HG02970 (cell line): ENCODE measurements around the gene TRMT11.
"Not testable (repeated sequence)": the region's sequence is repeated elsewhere in the genome, so short reads cannot be mapped to it uniquely, and the experiment has no call there.

Experiments used
- ATAC-seq: cut with Tn5 transposase; IDR thresholded peaks from one replicate; pipeline ENCODE4 v1.9.1; 2021; ENCODE audit warnings: mild to moderate bottlenecking, moderate library complexity, moderate number of reproducible peaks; ENCODE audit not compliant: unreplicated experiment, low FRiP score

Gene TRMT11

GRCh38 chr6:125986301-125987025 is at the start of gene TRMT11:
TSS of gene TRMT11 (plus strand) at chr6:125986540. CDS start at chr6:125986551, 11 bp downstream.
- ATAC-seq: peak; percentile 97

- ATAC-seq: no peak
Measured at GRCh38 chr6:125939026-125939425, 47.3 kb upstream of the TRMT11 start.

DNA sequence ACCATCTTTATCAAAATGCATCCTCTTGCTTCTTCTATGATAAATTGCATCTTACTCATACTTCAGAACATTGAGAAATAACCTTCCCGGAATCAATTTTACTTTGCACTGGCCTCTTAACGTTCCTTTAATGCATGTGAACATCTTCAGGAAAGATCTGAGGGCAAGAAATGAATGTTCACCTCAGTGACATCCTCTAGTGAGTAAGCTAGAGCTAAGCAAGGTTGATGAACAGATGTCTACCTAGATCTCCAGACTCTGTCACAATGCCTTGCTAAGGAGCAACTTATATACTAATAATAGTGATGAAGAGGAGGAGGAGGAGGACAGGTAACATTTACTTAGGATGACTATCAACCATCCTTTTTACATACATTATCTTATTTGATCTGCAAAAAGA is 46.5 kb upstream of the TRMT11 start:
- no peak for ATAC-seq

DNA sequence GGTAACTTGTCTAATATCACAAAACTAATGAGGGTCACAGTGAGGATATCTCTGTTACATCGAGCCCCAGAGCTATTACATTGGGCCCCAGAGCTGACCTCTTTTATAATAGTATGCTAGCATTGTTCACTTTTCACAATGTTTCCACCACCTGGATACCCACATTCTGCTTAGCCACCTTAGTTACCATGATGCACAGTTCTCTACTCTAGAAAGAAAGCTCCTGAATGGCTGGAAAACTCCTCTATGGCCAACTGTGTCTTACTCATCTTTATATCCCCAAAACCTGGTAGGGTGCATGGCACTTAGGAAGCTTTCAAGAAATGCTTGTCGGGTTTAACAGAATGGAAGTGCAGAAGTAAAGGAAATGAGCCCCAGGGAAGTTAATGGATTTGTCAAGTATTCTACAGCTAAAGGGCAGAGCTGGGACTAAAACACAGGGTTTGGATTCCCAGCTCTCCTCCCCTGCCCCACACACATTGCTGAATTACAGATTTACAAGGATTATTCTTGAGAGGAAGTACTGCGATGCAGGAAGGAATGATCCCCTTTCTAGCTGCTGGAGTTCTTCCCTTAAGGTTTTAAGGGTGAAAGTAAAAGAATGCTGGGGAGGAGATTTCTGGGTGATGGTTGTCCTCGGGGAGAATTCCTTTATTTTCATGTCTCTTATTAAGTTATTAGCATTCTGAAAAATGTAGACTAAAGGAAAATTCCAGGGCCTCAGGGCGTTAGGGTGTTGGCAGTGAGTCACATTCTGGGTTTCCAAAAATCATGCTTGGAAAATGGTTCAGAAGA is 45.9 kb upstream of the TRMT11 start:
- no peak for ATAC-seq

DNA sequence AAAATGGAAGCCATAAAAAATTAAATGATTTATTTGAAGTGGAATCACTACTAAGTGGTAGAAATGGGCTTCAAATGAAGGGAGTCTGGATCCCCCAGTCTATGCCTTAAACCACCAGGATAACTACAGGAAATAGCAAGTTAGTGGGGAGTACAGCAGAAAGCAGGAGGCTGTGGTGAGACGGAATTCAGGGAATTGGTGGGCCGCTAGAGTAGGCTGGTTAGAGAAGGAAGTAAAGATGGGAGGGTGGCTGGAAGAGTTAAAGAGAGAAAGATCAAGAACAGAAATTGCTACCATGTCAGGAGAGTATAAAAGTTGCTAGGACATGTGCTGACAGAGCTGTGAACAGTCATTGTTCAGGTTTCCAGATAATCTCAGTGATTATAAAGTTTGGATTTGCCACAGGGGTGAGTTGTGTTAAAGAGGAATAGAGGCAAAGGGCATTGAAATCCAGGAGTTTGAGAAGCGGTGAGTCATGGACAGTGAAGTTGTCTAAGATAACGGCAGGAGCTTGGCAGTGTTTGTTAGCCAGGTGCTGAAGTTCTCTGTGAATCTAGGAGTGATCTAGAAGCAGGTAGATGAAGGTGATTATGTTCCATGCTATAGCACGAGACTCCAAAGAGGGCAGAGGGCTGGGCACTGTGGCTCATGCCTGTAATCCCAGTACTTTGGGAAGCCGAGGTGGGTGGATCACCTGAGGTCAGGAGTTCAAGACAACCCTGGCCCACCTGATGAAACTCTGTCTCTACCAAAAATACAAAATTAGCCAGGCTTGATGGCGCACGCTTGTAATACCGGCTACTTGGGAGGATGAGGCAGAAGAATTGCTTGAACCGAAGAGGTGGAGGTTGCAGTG is 43.4 kb upstream of the TRMT11 start:
- no peak for ATAC-seq

- ATAC-seq: no peak
Measured at GRCh38 chr6:125943528-125944433, 42.6 kb upstream of the TRMT11 start.

DNA sequence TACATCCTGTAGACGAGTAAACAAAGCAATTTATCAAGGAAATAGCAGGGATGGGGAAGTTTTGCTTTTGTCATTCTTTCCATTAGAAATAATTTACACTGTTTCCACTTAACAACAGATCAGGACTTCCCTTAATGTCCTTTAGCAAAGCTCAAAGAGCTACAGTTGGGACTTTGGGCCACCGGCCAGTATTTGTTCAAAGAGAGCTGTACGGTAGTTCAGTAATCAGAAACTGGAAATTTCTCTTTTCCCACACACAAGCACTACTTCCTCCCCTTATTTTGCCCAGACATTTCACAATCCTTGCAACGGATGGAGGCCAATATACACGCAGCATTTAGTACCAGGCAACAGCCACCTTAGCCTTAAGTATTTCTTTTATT is 41.9 kb upstream of the TRMT11 start:
- ATAC-seq: no peak

GRCh38 chr6:125944896-125945295 is 41.4 kb upstream of the TRMT11 start:
- ATAC-seq: no peak

DNA sequence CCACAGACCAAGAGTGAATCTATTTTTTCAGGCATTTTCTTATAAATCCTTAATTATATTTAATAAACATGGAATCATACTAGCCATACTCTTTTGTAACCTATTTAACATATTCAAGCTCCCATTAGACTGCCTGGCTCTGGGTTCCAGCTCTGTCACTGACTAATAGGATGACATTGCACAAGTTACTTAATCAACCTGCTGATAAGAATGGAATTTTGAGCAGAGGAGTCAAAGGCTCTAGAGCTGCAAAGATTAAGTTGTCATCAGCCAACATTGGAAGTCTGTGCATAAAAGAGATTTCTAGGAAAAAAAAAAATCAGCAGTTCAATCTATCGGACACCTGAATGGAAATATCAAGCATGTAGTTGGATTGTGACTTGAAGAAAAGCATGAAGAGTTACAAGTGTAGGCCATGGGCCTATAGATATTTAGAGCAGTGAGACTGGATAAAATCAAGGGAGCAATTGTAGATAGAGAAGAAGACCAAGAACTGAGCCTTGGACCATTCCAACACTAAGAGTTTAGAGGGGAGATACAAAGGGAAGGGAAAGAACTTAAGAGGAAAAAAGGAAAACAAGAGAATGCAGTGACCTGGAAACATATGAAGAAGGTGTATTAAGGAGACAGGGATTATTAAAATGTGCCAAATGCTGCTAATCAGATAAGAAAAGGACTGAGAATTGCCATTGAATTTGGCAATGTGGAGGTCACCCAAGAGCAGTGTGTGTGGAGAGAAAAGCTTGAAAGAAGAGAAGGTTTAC is 40.8 kb upstream of the TRMT11 start:
- ATAC-seq: no peak

DNA sequence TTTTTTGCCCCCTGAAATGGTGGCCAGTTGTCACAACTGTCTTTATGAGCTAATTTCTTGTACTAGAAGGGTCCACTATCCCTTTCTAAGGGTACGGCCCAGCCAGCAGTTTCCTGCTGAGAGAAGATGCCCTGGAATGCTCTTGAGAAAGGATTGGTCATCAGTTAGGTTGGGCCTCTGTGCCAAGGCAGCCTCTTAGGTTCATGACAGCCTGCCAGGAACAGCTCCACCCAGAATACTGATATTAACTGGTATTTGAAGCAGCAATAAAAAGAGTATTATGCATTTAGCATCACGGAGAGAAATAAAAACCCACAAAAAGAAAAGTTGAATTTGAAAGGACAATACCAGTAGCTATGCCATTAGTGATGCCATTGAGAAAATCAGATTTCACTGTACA is 38.7 kb upstream of the TRMT11 start:
- ATAC-seq: no peak

DNA sequence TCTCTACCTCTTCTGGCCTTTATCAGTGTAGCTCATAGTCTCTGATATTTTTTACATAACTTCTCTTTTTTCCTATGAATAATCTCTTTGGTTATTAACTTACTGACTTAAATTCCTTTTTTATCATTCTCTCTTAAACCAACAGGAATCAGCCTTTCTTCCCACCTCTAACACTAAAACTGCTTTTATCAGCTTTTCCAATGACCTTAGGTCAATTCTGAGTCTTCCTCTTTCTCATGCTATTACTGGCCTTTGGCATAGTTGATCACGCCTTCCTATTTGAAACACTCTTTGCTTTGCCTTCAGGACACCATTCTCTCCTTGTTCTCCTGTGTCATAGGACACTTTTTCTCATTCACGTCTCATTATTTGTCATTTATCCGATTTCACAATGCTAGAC is 37.9 kb upstream of the TRMT11 start:
- ATAC-seq: no peak

DNA sequence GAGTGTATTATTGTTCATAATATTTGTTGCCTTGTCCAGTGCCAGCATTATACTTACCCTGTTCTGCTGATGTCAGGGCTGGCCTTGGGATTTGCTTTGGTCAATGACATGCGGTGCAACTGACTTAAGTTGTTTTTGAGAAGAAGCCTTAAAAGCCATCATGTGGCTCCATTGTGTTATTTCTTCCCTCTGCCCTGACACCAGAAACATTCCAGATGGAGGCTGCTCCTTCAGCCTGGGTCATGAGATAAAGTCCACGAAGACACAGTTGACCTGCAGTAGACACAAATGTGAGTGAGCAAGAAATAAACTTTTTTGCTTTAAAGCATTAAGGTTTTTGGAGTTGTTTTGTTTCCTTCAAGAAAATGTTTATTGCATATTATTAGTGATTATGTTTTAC is 37.3 kb upstream of the TRMT11 start:
- ATAC-seq: no peak

GRCh38 chr6:125950293-125950692 is 36.0 kb upstream of the TRMT11 start:
- ATAC-seq: no peak

DNA sequence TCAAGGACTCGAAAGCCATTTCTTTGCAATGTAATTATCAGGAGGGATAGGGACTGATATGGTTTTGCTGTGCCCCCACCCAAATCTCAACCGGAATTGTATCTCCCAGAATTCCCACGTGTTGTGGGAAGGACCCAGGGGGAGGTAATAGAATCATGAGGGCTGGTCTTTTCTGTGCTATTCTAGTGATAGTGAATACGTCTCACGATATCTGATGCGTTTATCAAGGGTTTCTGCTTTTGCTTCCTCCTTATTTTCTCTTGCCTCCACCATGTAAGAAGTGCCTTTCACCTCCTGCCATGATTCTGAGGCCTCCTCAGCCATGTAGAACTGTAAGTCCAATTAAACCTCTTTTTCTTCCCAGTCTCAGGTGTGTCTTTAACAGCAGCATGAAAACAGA is 35.6 kb upstream of the TRMT11 start:
- not testable (repeated sequence) for ATAC-seq

GRCh38 chr6:125951323-125951722 is 35.0 kb upstream of the TRMT11 start:
- no peak for ATAC-seq

DNA sequence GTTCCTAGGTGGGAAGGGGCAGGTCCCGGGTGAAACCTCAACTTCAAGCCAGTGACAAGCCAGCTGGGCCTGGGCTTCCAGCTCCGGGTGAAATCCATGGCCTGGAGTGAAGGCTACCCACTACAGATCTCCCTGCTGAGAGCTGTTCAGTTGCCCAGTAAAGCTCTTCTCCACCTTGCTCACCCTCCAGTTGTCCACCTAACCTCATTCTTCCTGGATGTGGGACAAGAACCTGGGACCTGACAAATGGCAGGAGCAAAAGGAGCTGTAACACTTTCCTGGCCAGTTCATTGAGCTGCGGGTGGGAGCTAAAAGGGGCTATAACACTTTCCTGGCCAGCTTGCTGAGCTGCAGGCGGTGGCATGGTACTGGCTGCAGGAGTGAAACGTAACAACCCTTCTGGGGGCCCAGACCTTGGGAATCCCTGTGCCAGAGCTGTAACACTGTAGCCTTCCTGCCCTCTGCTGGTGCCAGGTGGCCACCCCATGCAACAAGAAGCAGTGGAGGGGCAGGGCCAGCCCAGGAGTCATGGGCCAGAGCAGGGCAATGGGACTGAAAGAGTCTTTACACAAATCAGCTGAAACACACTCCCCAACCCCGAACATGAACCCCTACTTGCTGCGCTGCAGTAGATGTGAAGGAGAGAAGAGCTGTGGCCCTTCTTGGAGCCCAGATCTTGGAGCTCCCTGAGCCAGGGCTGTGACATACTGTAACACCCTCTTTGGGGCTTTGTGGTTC is 33.4 kb upstream of the TRMT11 start:
- no peak for ATAC-seq

GRCh38 chr6:125953502-125953875 is 32.9 kb upstream of the TRMT11 start:
- no peak for ATAC-seq

GRCh38 chr6:125954735-125955339 is 31.5 kb upstream of the TRMT11 start:
- ATAC-seq: no peak
